Liver (tissue), 3 donors: ENCODE data around the gene DNM1L.

Experiments used
- ATF3 ChIP-seq: IDR thresholded peaks from 2 replicates; pipeline ENCODE4 v1.6.1; 2016; ENCODE audit warnings: antibody characterized with exemption
- CTCF ChIP-seq: fragments of 150-350 bp; IDR thresholded peaks from 2 replicates; pipeline ENCODE4 v1.5.1; 2017; ENCODE audit warnings: improper control_type of control experiment, low read depth, low read length; ENCODE audit not compliant: missing input control
- MAX ChIP-seq: IDR thresholded peaks from 2 replicates; pipeline ENCODE4 v1.6.1; 2016; ENCODE audit warnings: antibody characterized with exemption
- RAD21 ChIP-seq, 2 donors: IDR thresholded peaks; 2 replicates each; pipeline ENCODE4 v1.6.1; 2016; ENCODE audit warnings: antibody characterized with exemption in 2 of 2, mild to moderate bottlenecking in 2 of 2
- RXRA ChIP-seq, 2 donors: IDR thresholded peaks; 2 replicates each; pipeline ENCODE4 v1.6.1; 2017 to 2018; ENCODE audit warnings: antibody characterized with exemption in 2 of 2, mild to moderate bottlenecking in 1 of 2
- TAF1 ChIP-seq: conservative IDR thresholded peaks from 2 replicates; pipeline ENCODE4 v1.6.1; 2016; ENCODE audit warnings: antibody characterized with exemption, mild to moderate bottlenecking
- YY1 ChIP-seq: IDR thresholded peaks from 2 replicates; pipeline ENCODE4 v1.6.1; 2016; ENCODE audit warnings: antibody characterized with exemption, mild to moderate bottlenecking
- donor health status: healthy.
- donor health status: healthy.

- no peak for TF ChIP-seq CTCF
- no peak for TF ChIP-seq ATF3
- no peak for TF ChIP-seq RAD21 (IDR thresholded peaks at IDR 0.05)
- no peak for TF ChIP-seq TAF1
- TF ChIP-seq MAX: no peak
- TF ChIP-seq RXRA (IDR thresholded peaks at IDR 0.05): no peak
- TF ChIP-seq YY1: no peak
Observed at GRCh38 chr12:32780071-32780470, 101.0 kb downstream of the DNM1L start.
